Measurements from ENCODE around the gene ARNT2.

ARNT2 gene

DNA sequence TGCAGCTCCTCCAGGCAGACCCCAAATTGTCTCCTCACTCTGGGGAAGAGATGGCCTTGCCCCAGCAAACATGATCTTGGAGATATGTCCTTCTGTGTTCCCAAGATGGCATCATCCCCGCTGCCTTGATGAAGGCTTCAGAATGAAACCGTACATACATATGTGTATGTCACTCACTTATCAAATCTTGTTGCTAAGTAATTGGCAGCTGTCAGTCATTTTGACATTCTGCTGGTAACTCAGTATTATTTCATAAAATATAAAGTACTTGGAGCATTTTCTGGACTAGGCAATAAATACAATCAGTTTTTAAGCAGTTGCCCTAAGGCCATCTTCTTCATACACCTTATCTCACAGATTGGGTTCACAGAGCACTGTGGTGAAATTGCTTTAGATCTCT lies 62.4 kb downstream of the ARNT2 start:
- no peak for DNase-seq (ENCODE audit: low read depth)

DNA sequence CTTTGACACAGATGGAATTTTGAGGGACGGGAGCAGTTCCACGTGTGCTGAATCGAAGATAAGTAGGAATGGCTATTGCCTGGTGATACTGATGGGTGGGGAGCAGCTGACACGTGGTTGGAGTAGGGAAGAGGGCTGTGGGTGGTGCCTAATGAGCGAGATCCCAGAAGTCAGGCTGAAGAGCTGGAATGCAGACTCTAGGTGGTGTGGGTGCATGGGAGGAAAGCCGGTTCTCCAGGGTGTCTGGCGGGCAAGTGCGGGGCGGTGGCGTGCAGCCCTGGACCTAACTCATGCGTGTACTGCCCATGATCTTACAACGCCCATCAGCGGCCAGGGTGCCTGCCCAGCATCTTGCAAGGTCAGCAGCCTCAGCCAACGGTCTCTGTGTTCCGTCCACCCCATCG lies 63.1 kb downstream of the ARNT2 start:
- no peak for DNase-seq (ENCODE audit: low read depth)

DNA sequence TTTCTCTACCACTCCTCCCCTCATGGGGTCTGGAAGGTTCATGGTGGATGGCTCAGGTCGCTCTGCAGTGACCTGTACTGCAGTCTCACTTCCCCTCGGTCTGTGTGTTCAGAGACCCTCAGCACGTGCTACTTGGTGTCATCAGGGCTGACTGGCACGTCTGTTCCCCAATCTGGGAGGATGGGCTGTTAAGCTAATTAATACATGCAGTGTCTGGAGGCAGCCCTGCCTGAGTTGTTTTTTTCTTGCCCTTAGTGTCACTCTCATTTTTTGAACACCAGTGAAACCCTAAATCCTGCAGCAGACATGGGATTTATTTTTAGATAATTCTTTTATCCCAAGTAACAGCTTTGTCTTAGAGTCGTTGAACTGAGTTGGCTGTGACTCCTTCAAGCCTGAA lies 64.6 kb downstream of the ARNT2 start:
- no peak for DNase-seq (ENCODE audit: low read depth)

DNA sequence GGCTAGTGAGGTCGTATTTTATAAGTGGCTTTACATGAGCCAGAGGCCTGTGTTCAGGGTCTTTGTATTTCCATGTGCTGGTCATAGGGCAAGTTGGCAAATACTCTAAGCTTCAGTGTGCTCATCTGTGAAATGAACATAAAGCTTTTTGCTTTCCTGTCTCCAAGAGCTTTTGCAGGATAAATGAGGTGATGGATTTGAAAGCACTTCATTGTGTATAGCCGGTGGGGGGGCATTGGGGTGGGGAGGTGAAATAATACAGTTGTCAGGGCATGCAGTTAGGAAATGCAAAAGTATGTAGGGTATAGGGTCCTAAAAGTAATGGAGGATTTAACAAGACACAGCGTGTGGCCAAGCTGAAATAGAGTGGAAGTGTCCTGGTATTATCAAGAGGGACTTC lies 67.7 kb downstream of the ARNT2 start:
- DNase-seq (ENCODE audit: low read depth), result no peak

DNA sequence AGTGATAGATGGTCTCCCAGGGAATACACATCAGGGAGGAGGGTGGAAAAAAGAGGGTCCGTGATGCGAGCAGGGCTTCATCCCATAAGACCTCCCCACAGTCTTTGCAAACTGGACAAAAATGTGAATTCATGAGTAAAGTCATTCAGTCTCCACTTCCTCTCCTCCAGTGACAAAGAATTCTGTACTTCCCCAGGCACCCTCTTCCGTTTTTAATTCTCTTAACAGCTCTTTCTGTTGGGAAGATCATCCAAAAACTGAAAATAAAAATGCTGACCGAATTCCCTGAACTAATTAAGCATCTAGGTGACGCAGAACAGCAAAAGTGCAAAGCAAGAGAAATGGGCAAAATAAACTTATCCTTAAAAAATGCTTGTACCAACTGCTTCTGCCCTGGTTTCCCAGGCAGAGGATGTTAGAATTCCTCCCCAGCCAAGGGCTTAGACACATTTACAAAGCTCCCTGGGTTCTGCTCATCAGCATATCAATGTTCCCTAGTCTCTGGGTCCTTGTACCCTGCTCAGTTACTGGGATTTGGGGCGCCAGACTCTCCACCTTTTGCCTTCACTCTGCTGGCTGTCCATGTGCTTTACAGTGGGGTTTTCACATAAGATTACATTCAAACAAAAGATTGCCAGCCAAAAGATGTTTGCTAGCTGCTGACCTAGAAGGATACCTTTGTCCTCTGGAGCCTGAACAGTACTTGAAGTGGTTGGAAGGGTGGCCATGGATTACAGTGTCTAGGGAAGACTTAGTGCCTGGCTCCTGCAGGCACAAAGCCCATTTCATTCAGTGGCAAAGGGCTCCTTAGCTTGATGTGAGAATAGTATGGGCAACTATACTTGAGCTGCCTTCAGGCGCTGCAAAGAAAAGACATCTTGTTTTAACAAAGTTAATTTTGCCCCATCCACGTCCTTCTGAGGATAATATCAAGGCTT lies 69.4 kb downstream of the ARNT2 start:
- no peak for DNase-seq (ENCODE audit: low read depth)

DNA sequence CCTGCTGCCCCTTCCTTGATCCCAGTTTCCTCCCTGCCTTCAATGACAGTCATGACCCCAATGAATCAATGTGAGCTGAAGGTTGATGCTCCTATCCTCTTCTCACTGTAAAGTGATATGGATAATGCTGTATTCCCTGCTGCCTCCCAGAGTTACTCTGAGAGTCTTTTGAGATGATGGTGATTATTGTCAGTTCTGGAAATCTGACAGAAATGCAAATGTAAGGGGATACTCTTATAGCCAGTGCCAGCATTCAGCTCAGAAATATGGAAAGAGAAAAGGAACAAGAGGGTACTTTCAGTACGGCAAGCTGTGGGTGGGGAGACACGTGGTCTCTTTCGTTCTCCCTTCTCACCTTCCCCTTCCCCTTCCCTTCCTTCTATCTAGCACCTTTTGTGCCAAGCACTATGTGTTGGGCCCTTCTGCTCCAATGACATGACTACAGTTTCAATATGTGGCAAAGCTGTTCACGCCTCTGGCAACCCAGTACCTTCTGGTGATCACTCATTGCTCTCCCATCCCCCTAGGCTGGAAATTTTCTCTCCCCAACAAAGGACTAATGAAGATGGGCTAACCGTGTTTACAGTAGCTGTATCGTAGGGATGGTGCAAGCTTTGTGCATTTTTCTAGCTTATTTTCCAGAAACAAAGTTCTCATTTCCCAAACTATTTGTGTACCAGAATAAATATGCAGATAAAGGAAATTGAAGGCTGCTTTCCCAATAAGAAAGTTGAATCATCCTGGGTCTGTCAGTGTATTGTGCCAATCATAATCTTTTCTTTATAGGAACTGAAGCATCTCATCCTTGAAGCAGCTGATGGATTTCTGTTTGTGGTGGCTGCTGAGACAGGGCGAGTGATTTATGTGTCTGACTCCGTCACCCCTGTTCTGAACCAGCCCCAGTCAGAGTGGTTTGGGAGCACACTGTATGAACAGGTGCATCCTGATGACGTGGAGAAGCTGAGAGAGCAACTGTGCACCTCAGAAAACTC lies 70.3 kb downstream of the ARNT2 start:
- DNase-seq (ENCODE audit: low read depth), result no peak

DNA sequence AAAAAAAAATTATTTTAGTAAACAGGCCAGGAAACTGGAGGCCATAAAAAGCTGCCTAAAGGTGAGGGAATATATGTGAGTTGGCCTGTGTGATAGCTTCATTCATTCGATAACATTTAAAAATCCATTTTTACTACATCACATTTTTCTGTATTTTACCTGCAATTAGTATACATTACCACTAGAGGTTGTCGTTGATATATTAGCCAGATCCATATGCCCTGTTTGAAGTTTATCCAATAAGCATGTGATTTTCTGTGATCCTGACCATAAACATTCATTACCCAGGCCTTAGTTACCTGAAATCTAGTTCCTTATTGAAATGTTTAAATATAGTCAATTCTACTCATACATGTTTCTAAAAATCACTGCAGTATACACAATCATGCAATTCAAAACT lies 71.4 kb downstream of the ARNT2 start:
- DNase-seq (ENCODE audit: low read depth), result no peak

DNA sequence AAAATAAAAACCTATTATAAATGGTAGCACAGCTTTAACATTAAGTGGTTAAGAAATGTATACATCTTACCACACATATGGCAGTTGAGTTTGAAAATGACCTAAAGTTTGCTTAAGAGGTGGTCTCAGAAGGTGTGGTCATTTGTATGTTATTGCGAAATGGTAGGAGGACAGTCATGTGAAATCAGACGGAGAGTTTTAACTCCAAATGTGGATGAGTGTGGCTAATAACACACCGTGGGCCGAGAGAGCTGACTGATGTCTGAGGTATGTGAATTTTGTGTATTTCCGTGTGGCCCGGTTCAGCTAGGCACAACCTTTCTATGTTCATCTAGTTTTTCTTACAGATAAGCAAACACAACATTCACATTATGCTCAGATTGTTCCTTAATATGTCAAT lies 71.9 kb downstream of the ARNT2 start:
- DNase-seq (ENCODE audit: low read depth), result no peak

DNA sequence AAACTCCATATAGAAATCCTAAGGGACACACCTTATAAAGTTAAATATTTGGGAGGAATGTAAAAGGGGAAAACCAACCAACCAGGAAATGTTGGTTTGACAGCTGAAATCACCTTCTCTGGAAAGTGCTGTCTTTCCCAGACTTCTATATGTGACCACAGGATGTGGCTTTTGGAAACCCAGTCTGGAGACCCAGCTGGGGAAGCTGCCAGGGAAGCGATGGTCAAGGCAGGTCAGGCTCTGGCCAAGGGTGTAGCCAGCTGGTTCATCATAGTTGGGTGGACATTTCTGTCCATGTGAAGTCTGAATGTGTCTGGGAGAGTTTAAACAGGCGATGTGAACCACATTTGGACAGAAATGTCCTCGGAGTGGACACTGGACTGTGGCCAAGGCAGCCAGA lies 73.9 kb downstream of the ARNT2 start:
- no peak for DNase-seq (ENCODE audit: low read depth)

DNA sequence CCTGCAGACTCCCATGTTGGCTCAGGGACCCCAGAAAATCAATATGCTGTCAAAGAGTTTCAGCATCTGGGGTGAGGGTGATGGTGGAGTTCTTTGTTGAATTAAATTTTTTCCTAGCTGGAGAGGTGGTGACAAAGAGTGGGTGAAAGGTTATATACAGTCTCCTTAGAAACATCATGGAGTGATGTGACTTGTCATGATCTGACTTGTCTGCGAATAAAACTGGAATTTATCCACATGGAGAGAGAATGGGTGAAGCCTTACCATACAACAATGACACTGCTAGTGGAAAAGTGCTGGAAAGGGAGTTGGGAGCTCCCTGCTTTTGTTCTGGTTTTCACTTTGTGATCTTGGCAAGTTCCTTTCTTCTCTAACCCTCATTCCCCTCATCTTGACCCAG lies 75.0 kb downstream of the ARNT2 start:
- no peak for DNase-seq (ENCODE audit: low read depth)

DNA sequence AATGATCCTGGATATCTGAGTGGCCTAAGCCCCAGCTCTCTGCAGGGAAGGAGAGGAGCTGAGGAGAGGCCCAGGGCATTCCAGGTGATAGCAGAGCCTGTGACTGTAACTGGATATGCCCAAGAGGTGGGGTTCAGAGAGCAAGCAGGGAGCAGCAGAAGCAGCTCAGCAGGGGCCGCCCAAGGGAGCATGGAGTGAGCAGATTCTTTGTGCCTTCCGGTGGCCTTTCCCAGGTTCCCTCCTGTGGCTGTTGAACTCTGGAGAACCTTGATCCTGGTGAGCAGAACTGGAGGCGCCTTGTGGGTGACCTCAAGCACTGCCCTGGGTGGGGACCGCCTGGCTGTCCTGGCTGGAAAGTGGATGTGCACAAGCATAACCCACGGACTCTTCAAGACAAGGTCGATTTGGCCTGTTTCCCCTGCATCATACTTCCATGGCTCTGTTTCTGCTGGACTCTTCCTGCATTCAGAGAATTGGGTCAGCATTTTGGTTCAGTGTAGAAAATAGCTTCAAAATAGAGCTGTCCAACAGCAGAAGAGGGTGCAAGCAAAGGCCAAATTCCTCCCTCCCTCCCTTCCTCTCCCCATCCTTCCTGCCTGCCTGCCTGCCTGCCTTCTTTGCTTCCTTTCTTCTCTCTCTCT lies 76.1 kb downstream of the ARNT2 start:
- no peak for DNase-seq (ENCODE audit: low read depth)

DNA sequence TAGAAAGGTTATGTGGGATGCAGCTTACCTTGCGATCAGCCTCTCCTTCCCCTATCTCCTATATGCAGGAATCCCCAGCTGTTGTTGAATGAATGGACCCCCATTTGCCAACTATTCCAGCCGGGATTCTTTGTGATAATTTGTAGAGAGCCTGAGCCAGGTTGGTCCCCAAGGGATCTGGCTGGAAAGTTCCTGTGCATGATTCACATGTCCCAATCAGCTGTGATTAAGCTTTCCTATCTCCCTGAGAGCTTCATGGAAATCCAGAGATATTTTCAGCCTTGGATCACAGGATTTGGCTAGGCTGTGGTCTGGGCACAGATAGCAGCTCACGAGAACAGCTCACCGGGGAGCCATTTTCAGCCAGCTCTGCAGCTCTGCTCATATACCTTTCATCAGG lies 76.7 kb downstream of the ARNT2 start:
- DNase-seq (ENCODE audit: low read depth), result no peak

DNA sequence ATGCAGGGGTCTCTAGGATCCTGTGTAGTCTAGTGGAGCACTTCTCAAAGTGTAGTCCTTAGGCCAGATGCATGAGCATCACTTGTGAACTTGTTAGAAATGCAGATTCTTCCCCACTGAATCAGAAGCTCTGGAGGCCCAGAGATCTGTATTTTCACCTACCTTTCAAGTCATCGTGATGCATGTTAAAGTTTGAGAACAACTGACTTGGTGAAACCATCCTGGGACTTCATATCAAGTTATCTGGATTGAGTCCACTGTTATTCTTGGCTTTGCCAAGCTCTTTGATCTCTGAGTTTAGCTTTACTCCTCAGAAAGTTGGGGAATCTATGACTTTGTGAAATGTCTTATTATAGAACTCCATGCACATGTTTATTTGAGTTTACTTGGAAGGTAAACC lies 78.5 kb downstream of the ARNT2 start:
- DNase-seq (ENCODE audit: low read depth), result no peak

DNA sequence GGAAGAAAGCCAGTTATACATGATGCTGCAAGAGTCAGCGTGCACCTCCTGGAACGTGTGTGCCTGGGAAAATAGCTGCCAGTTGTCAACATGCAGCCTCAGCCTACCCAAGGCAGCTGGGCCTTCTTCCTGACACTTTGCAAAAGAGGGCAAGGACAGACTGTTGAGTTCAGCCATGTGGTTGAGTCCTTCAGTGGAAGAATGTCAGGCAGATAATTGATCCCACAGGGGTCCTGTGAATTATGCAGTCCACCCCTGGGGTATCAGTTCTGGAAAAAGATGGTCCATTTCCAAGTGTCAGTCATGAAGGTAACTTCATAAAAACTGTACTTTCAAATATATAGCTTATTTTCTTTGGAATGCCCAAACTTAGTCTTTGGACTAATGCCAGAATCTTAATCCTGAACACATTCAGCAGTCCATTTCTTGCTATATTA lies 79.6 kb downstream of the ARNT2 start:
- no peak for DNase-seq (ENCODE audit: low read depth)

DNA sequence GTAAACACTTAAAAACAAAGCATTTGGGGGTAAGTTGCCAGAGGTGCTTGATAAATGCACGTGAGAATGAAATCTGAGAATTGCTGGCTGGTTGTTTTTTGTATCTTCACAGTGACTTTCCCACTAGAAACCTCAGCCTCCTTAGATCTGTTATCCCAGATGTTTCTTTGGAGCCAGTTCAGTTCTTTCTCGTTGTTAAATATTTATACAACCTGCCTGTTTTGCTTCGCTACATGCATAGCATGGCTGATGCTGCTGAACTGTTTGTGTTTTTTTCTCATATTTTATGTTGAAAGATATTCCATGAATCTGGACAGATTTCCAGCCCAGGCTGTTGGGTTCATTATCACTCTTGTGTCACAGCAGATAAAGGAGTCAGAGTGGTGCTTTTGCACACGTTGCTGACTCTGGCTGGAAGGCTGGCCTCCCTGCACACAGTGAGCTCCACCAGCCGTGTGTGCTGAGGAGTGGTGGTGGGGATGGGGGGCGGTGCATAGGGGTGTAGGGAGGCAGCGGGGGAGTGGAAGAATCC lies 80.2 kb downstream of the ARNT2 start:
- no peak for DNase-seq (ENCODE audit: low read depth)

DNA sequence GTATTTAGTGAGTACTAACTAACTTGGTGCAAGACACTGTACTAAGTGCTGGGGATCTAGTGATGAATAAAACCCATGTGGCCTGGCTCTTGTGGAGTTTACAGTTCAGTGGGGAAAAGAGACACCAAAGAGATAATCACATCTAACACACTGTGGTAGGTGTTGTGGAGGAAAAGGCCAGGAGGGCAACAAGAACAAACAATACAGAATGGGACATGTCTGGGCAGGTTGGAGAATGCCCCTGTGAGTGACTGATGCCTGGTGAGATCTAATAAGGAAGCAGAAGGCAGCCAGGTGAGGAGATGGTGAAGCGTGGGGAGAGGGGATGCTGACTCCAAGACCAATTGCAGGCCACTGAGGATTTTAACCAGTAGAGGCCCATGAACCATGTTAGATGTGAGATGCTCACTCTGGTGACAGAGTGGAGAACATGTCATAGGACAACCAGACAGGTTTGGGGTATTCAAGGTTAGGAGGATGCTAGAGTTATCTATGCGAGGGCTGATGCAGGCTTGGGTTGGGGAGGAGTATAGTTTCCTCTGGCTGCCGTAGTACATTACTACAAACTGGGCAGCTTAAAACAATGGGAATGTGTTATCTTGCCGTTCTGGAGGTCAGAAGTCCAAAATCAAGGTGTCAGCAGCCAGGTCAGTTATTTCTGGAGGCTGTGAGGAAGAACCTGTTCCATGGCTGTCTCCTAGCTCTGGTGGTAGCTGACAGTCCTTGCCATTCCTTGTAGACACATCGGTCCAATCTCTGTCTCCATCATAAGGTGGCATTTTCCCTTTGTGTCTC lies 81.4 kb downstream of the ARNT2 start:
- DNase-seq (ENCODE audit: low read depth), result no peak

DNA sequence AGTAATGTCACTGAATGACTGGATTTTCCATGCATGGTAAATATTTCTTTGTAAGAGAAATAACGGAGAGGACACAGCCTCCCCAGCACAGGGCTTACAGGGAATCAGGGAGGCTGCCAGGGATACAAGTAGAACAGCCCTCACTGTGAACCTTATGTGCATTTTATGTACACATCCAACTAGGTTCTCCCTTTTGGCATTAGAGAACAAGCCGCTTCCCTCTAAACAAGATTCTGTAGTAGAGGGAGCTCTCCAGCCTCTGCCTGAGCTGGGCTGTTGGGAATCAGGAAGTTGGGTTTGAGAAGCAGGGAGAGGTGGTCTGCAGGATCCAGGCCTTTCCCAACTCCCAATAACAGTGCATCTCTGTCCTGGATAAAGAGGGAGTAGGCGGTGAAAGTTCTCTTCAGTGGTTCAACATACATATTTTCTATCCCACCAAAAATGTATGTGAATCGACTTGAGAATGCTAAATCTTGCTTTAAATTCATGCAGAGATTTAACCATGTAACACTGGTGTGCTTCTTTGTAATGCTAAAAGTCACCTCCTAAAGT lies 83.7 kb downstream of the ARNT2 start:
- no peak for DNase-seq (ENCODE audit: low read depth)

DNA sequence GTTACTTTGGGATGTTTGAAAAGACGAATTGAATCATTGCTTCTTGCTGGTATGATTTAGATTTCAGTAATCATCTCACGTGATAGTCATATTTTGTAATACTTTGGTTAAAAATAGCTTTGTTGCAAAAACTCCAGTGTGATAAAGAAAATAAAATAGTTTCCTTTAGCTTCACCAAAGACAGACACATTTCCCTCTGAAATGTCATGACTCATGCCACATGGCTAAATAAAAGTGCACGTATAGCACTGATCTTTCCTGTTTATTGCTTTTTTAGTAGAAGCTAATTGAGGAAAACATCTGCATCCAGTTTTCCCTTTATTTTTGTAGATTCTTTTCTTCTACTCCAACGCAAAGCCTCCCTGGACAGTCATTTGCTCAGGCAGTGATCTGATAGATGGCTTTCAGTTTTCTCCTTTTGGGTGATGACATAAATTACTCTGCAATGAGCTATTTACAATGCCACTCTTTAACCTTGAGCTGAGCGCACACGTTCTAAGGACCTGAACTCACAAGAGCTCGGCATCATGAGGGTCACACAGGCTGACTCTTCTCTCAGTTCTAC lies 84.9 kb downstream of the ARNT2 start:
- no peak for DNase-seq (ENCODE audit: low read depth)

DNA sequence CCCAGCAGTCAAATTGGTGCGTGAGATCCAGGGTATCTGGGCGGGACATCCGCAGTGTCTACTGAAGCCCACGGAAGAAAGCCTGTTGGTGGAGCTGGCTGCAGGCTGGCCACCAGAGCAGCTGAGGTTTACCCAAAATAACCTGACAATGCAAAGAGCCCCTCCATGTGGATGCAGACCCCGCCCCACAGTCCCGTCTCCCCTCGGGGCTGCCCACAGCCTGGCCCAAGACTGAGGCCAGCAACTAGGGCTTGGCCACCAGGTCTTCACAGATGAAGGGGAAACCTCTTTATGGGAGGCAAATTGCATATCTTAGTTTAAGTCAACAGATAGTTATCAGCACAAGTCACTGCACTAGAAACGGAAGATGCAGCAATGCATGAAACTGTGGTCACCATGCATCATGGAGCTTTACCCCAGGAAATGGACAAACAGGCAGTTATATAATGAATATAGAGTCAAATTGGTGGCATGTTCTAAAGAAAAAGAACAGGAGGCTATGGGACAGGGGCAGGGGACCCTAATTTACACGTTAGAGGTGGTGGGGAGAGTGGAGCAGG lies 86.3 kb downstream of the ARNT2 start:
- no peak for DNase-seq (ENCODE audit: low read depth)

DNA sequence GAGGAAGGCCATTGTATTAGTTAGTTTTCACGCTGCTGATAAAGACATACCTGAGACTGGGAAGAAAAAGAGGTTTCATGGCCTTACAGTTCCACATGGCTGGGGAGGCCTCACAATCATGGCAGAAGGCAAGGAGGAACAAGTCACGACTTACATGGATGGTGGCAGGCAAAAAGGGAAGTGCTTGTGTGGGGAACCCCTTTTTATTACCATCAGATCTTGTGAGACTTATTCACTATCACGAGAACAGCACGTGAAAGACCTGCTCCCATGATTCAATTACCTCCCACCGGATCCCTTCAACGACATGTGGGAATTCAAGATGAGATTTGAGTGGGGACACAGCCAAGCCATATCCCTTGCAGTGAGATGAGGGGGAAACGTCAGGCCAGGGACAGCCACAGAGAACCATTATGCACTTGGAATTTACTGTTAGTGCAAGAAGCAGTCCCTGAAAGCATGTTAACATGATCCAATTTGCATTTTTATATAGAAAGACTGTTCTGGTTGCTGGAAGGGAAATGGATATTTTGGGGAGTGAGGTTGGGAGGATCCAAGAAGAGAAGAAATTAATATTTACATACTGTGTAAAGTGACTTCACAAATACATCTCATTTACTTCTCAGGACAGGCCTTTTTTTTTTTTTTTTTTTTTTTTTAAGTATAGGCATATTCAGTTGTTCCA lies 87.1 kb downstream of the ARNT2 start:
- no peak for DNase-seq (ENCODE audit: low read depth)
